Fibroblast of lung (primary cell): ENCODE measurements around the gene SP140L. TPM values are rescaled to one million over a fixed set of nuclear protein-coding genes. Genes with fewer than 3 reads are reported as not detected.

Experiments
- DNase-seq, 2 donors: peaks; one replicate each; pipeline versions ENCODE4 v3.0.0 to v3.0.0-alpha.2; 2010; ENCODE audit warnings: low read depth in 2 of 2
- H2AFZ ChIP-seq: 2 replicates; pipeline ENCODE4 v1.5.1; 2012; ENCODE audit warnings: low read length, control low read depth, inconsistent platforms
- H3K27ac ChIP-seq: 2 replicates; pipeline ENCODE4 v1.5.1; 2011; ENCODE audit warnings: low read length, control low read depth; ENCODE audit not compliant: insufficient read depth
- H3K27me3 ChIP-seq: 2 replicates; pipeline ENCODE4 v1.5.1; 2011; ENCODE audit warnings: mild to moderate bottlenecking, low read length; ENCODE audit not compliant: control insufficient read depth, insufficient read depth
- H3K36me3 ChIP-seq: 2 replicates; pipeline ENCODE4 v1.5.1; 2011; ENCODE audit warnings: low read length; ENCODE audit not compliant: control insufficient read depth, insufficient read depth
- H3K4me1 ChIP-seq: 2 replicates; pipeline ENCODE4 v1.5.1; 2011; ENCODE audit warnings: low read length; ENCODE audit not compliant: control insufficient read depth, insufficient read depth; ENCODE audit errors: extremely low read depth
- H3K4me2 ChIP-seq: 2 replicates; pipeline ENCODE4 v1.5.1; 2011; ENCODE audit warnings: low read length, control low read depth; ENCODE audit not compliant: insufficient read depth; ENCODE audit errors: extremely low read depth
- H3K4me3 ChIP-seq, 4 experiments: fragments of 200-600 bp in 1 of 4; sonication (generic) in 1 of 4; replicated peaks in 1 of 4; 2 replicates each; pipeline ENCODE4 v1.5.1; 2011 to 2016; ENCODE audit warnings: low read length in 4 of 4, low read depth in 3 of 4, mild to moderate bottlenecking in 3 of 4, control low read depth in 2 of 4, inconsistent platforms in 1 of 4, mixed read lengths in 1 of 4; ENCODE audit not compliant: insufficient read depth in 1 of 4; ENCODE audit errors: control extremely low read depth in 1 of 4
- H3K79me2 ChIP-seq: 2 replicates; pipeline ENCODE4 v1.5.1; 2012; ENCODE audit warnings: mild to moderate bottlenecking, low read length, inconsistent platforms; ENCODE audit not compliant: control insufficient read depth, insufficient read depth
- H3K9ac ChIP-seq: 2 replicates; pipeline ENCODE4 v1.5.1; 2011; ENCODE audit warnings: mild to moderate bottlenecking, low read length, control low read depth; ENCODE audit not compliant: insufficient read depth
- H3K9me3 ChIP-seq: 2 replicates; pipeline ENCODE4 v1.5.1; 2012; ENCODE audit warnings: low read depth, low read length; ENCODE audit not compliant: control insufficient read depth, insufficient read depth
- H4K20me1 ChIP-seq: 2 replicates; pipeline ENCODE4 v1.5.1; 2011; ENCODE audit warnings: low read length; ENCODE audit not compliant: control insufficient read depth, insufficient read depth; ENCODE audit errors: extremely low read depth
- CTCF ChIP-seq, 2 donors: IDR thresholded peaks in 1 of 2; conservative IDR thresholded peaks in 1 of 2; 1 replicate in 1 of 2; 2 replicates in 1 of 2; pipeline ENCODE4 v1.5.1; 2011 to 2012; ENCODE audit warnings: low read length in 2 of 2, control low read depth in 1 of 2, inconsistent platforms in 1 of 2, low read depth in 1 of 2, mild to moderate bottlenecking in 1 of 2
- EZH2 ChIP-seq: IDR thresholded peaks from 2 replicates; pipeline ENCODE4 v1.5.1; 2012; ENCODE audit warnings: low read length, control low read depth, mild to moderate bottlenecking; ENCODE audit errors: missing control alignments
- polyA plus RNA-seq, 2 donors: library from polyadenylated mRNA; depleted of rRNA in 1 of 2; stranded (reverse) in 1 of 2; unstranded in 1 of 2; fragments of >200 nt; gene quantifications; 2 replicates each; pipeline ENCODE4 v1.2.1, GENCODE V29; 2011 to 2012; ENCODE audit warnings: missing spikeins in 1 of 2
- total RNA-seq: library from RNA; depleted of rRNA; stranded (reverse); fragments of >200 nt; gene quantifications from 2 replicates; pipeline ENCODE4 v1.2.1, GENCODE V29; 2014

Gene SP140L
- total and polyA plus RNA-seq, 2 donors (not counting 1 experiment from before 2014, with no cell fraction given) = 10.9 to 16.9 TPM

GRCh38 chr2:230453006-230453405 lies 126.0 kb downstream of the SP140L start:
- no peak overlapping the region for H3K9ac ChIP-seq
- H3K36me3 ChIP-seq = peaks cover 9% of the 10 kb centered on the region
- no peaks in the 10 kb centered on the region for H3K9me3 ChIP-seq
- H3K27me3 ChIP-seq = no peaks in the 10 kb centered on the region
- H3K4me3 ChIP-seq = no peak overlapping the region
- no peaks in the 10 kb centered on the region for H3K79me2 ChIP-seq
- no peaks in the 10 kb centered on the region for H3K4me1 ChIP-seq
- H4K20me1 ChIP-seq = no peaks in the 10 kb centered on the region
- H2AFZ ChIP-seq = no peak overlapping the region
- TF ChIP-seq EZH2 (no peak), CTCF (conservative IDR thresholded peaks at IDR 0.05 in 1 of 2, IDR thresholded peaks at IDR 0.05 in 1 of 2; ENCODE audit: low read depth in 1 of 2, low read length in 2 of 2) (no peak)
- no peak for DNase-seq
- H3K4me2 ChIP-seq = no peak overlapping the region
- no peak overlapping the region for H3K27ac ChIP-seq

Other genes with a start within 250 kb of the SP140L start
- 7.2 and 9.2 TPM in 2 replicates for gene SP110, start 107.2 kb upstream of the SP140L start, total RNA-seq
- gene SP110, start 107.2 kb upstream of the SP140L start, polyA plus RNA-seq = 12.7 and 15.9 TPM in 2 replicates
- gene SP140, start 101.5 kb upstream of the SP140L start, total RNA-seq = 0.26 and 0.33 TPM in 2 replicates
- 0.17 and 0.60 TPM in 2 replicates for gene SP140, start 101.5 kb upstream of the SP140L start, polyA plus RNA-seq
- gene SP100, start 89.0 kb downstream of the SP140L start, total RNA-seq = 93.0 and 120 TPM in 2 replicates
- gene SP100, start 89.0 kb downstream of the SP140L start, polyA plus RNA-seq = 73.7 and 106 TPM in 2 replicates